ENCODE measurements around the gene ITGB7. TPM values are rescaled to one million over a fixed set of nuclear protein-coding genes. Genes with fewer than 3 reads are reported as not detected.
"Not testable (repeated sequence)": the region's sequence is repeated elsewhere in the genome, so short reads cannot be mapped to it uniquely, and the experiment has no call there.

The ITGB7 gene
- total RNA-seq, 1 donor from 2014 or later, result 0.76 TPM

GRCh38 chr12:53172352-53172751 is 34.7 kb downstream of the ITGB7 start:
- ATAC-seq (no peak), DNase-seq (ENCODE audit: missing footprints) (no peak)
- intact Hi-C loops (cut with DNase I), result no loop called here

GRCh38 chr12:53171725-53172329 is 35.2 kb downstream of the ITGB7 start:
- intact Hi-C loops (cut with DNase I), result no loop called here
- DNase-seq (ENCODE audit: missing footprints) (no peak), ATAC-seq (no peak)

GRCh38 chr12:53170876-53171724 is 36.0 kb downstream of the ITGB7 start:
- no peak for ATAC-seq
- intact Hi-C loops (cut with DNase I), result no loop called here

GRCh38 chr12:53170215-53170614 is 36.8 kb downstream of the ITGB7 start:
- DNase-seq (ENCODE audit: missing footprints) (no peak), ATAC-seq (no peak)
- intact Hi-C loops (cut with DNase I), result no loop called here

More at GRCh38 chr12:53170876-53171724, 36.0 kb downstream of the ITGB7 start:
- no peak for DNase-seq (ENCODE audit: missing footprints)

- ATAC-seq, result no peak
Observed at GRCh38 chr12:53169644-53170043, 37.4 kb downstream of the ITGB7 start.

GRCh38 chr12:53166837-53167236 is 40.2 kb downstream of the ITGB7 start:
- DNase-seq (ENCODE audit: missing footprints) (no peak), ATAC-seq (no peak)
- intact Hi-C loops (cut with DNase I), result no loop called here

More at GRCh38 chr12:53169644-53170043, 37.4 kb downstream of the ITGB7 start:
- no peak for DNase-seq (ENCODE audit: missing footprints)
- intact Hi-C loops (cut with DNase I), result no loop called here

- intact Hi-C loops (cut with DNase I), result not testable (repeated sequence)
Observed at GRCh38 chr12:53163008-53163407, 44.0 kb downstream of the ITGB7 start.

GRCh38 chr12:53161119-53161911 is 45.7 kb downstream of the ITGB7 start:
- intact Hi-C loops (cut with DNase I), result loop anchor here (2.0 kb wide), 1 partner anchor 127 kb away; no protein-coding TSS in a partner anchor
- ATAC-seq (no peak), DNase-seq (ENCODE audit: missing footprints) (no peak)

More at GRCh38 chr12:53163008-53163407, 44.0 kb downstream of the ITGB7 start:
- ATAC-seq; DNase-seq (ENCODE audit: missing footprints): not testable (repeated sequence)

- intact Hi-C loops (cut with DNase I), result loop anchor here (2.0 kb wide), 1 partner anchor 128 kb away; no protein-coding TSS in a partner anchor
- DNase-seq (ENCODE audit: missing footprints) (no peak), ATAC-seq (no peak)
Observed at GRCh38 chr12:53160673-53161072, 46.4 kb downstream of the ITGB7 start.

GRCh38 chr12:53160000-53160399 is 47.1 kb downstream of the ITGB7 start:
- ATAC-seq (no peak), DNase-seq (ENCODE audit: missing footprints) (no peak)
- intact Hi-C loops (cut with DNase I), result loop anchor here (2.0 kb wide), 2 partner anchors 37 to 129 kb away; no protein-coding TSS in a partner anchor

- DNase-seq (ENCODE audit: missing footprints), result peak; percentile 89
- intact Hi-C loops (cut with DNase I), result loop anchor here (2.0 kb wide), 1 partner anchor 37 kb away; no protein-coding TSS in a partner anchor
- peak; percentile 75 for ATAC-seq
Observed at GRCh38 chr12:53159195-53159839, 47.7 kb downstream of the ITGB7 start.

- intact Hi-C loops (cut with DNase I), result no loop called here
- ATAC-seq, result no peak
- no peak for DNase-seq (ENCODE audit: missing footprints)
Observed at GRCh38 chr12:53152390-53152789, 54.7 kb downstream of the ITGB7 start.

- no peak for ATAC-seq
- DNase-seq (ENCODE audit: missing footprints), result no peak
- intact Hi-C loops (cut with DNase I), result no loop called here
Observed at GRCh38 chr12:53151039-53151438, 56.0 kb downstream of the ITGB7 start.

GRCh38 chr12:53147653-53148052 is 59.4 kb downstream of the ITGB7 start:
- no peak for DNase-seq (ENCODE audit: missing footprints)
- no peak for ATAC-seq

GRCh38 chr12:53147181-53147580 is 59.9 kb downstream of the ITGB7 start:
- intact Hi-C loops (cut with DNase I), result no loop called here
- DNase-seq (ENCODE audit: missing footprints) (no peak), ATAC-seq (no peak)

More at GRCh38 chr12:53147653-53148052, 59.4 kb downstream of the ITGB7 start:
- intact Hi-C loops (cut with DNase I), result no loop called here

GRCh38 chr12:53145383-53146260 is 61.4 kb downstream of the ITGB7 start:
- no peak for DNase-seq (ENCODE audit: missing footprints)
- ATAC-seq, result no peak
- intact Hi-C loops (cut with DNase I), result no loop called here

GRCh38 chr12:53143355-53143754 is 63.7 kb downstream of the ITGB7 start:
- no peak for ATAC-seq
- DNase-seq (ENCODE audit: missing footprints), result no peak
- intact Hi-C loops (cut with DNase I), result no loop called here
